Kasumi-1 (cell line): ENCODE measurements around the gene EFNA5.

Source experiments
- DNase-seq, 2 experiments: peaks; one replicate each; lab custom pipeline; 2025; lab: John Stamatoyannopoulos, UW

Gene EFNA5

GRCh38 chr5:107639990-107640389 lies 30.7 kb downstream of the EFNA5 start:
- DNase-seq = no peak

GRCh38 chr5:107636555-107636954 lies 34.2 kb downstream of the EFNA5 start:
- peak; percentile 9 to 40 for DNase-seq

GRCh38 chr5:107636068-107636467 lies 34.7 kb downstream of the EFNA5 start:
- DNase-seq = no peak

GRCh38 chr5:107634981-107635848 lies 35.5 kb downstream of the EFNA5 start:
- DNase-seq = peak in 1 of 2 experiments; percentile 22

GRCh38 chr5:107633171-107633901 lies 37.4 kb downstream of the EFNA5 start:
- DNase-seq = no peak

- DNase-seq = no peak
These were observed 38.9 kb downstream of the EFNA5 start for GRCh38 chr5:107631805-107632362.

GRCh38 chr5:107630184-107630583 lies 40.6 kb downstream of the EFNA5 start:
- DNase-seq = no peak

- no peak for DNase-seq
These were observed 46.5 kb downstream of the EFNA5 start for GRCh38 chr5:107624235-107624634.

GRCh38 chr5:107621089-107621488 lies 49.6 kb downstream of the EFNA5 start:
- DNase-seq = no peak

- no peak for DNase-seq
These were observed 51.0 kb downstream of the EFNA5 start for GRCh38 chr5:107619781-107620180.

- DNase-seq = no peak
These were observed 52.5 kb downstream of the EFNA5 start for GRCh38 chr5:107618242-107618641.

- DNase-seq = no peak
These were observed 53.7 kb downstream of the EFNA5 start for GRCh38 chr5:107617052-107617451.

- DNase-seq = no peak
These were observed 54.5 kb downstream of the EFNA5 start for GRCh38 chr5:107616213-107616612.

GRCh38 chr5:107615299-107615817 lies 55.4 kb downstream of the EFNA5 start:
- no peak for DNase-seq

- no peak for DNase-seq
These were observed 58.2 kb downstream of the EFNA5 start for GRCh38 chr5:107612541-107612940.

- DNase-seq = no peak
These were observed 59.9 kb downstream of the EFNA5 start for GRCh38 chr5:107610798-107611197.

- no peak for DNase-seq
These were observed 62.9 kb downstream of the EFNA5 start for GRCh38 chr5:107607671-107608345.

- no peak for DNase-seq
These were observed 63.5 kb downstream of the EFNA5 start for GRCh38 chr5:107607196-107607595.

- no peak for DNase-seq
These were observed 65.1 kb downstream of the EFNA5 start for GRCh38 chr5:107605596-107606125.

- peak; percentile 65 to 69 for DNase-seq
These were observed 65.7 kb downstream of the EFNA5 start for GRCh38 chr5:107604990-107605389.

GRCh38 chr5:107604146-107604910 lies 66.4 kb downstream of the EFNA5 start:
- DNase-seq = no peak
